ENCODE results near the gene SH3BP5L. TPM values are rescaled to one million over a fixed set of nuclear protein-coding genes. Genes with fewer than 3 reads are reported as not detected.

The SH3BP5L gene
- total and polyA plus RNA-seq, 2 of the 13 experiments (the other 11 are each of a cell fraction or from before 2014, with no cell fraction given): 10.3 to 14.9 TPM

DNA sequence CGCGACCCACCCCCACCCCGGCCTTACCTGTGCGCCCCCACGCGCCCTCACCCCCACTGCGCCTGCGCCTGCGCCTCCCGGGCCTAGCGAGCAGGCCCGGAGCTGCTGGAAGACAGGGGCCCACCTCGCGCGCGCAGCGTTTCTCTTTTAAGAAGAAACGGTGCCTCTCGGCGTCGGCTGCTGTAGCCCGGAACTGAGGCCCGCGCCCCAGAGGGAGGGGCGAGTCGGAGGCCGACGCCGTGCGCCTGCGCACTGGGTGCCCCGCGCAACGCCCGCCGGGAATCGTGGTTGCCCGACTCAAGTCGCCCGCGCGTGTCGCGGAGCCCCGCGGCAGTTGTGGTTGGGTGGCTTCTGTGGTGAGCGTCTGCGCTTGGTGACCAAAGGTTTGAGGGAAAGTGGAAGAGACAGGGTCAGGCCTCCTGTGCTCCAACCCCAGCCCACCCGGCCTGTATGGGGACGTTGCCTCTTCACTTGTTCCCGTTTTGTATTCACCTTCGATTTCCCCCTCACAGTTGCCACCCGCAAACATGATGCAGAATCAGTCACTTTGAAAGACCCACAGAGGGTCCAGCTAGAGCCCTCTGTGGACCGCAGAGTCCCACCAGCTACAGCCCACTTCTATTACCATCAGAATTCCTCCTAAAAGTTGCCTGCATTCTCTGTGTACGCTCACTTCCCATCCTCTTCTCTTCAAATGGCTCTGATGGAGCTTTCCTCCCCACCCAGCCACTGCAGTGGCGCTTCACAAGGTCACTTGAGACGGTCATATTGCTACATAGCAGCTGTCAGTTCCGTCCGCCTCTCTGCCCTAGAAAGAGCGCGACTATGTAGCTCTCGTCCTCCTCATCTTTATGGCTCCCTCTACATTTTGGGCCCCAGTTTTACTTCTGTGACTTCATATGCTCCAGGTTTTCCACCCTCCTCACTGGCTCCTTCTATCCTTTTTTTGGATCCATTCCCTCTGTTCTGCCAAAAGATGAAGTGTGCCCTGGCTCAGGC, 33.5 kb upstream of the SH3BP5L start, which contains the start of gene ZNF692 (continued):
- TF ChIP-seq, protein P1, sequence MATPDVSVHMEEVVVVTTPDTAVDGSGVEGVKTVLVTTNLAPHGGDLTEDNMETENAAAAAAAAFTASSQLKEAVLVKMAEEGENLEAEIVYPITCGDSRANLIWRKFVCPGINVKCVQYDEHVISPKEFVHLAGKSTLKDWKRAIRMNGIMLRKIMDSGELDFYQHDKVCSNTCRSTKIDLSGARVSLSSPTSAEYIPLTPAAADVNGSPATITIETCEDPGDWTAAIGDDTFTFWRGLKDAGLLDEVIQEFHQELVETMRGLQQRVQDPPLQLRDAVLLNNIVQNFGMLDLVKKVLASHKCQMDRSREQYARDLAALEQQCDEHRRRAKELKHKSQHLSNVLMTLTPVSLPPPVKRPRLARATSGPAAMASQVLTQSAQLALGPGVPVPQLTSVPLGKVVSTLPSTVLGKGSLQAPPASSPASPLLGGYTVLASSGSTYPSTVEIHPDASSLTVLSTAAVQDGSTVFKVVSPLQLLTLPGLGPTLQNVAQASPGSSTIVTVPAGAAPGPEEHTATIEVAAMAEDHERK (CRISPR knock-in tag; IDR thresholded peaks at IDR 0.05; ENCODE audit: low read depth): peak; percentile 46; the same call in 1 of the 2 replicates
- TF ChIP-seq, protein P2, sequence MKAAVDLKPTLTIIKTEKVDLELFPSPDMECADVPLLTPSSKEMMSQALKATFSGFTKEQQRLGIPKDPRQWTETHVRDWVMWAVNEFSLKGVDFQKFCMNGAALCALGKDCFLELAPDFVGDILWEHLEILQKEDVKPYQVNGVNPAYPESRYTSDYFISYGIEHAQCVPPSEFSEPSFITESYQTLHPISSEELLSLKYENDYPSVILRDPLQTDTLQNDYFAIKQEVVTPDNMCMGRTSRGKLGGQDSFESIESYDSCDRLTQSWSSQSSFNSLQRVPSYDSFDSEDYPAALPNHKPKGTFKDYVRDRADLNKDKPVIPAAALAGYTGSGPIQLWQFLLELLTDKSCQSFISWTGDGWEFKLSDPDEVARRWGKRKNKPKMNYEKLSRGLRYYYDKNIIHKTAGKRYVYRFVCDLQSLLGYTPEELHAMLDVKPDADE (CRISPR knock-in tag; IDR thresholded peaks at IDR 0.05): no peak
- no peak for TF ChIP-seq ZNF550 (CRISPR knock-in tag; IDR thresholded peaks at IDR 0.05; ENCODE audit: borderline replicate concordance)
- TF ChIP-seq, protein P3, sequence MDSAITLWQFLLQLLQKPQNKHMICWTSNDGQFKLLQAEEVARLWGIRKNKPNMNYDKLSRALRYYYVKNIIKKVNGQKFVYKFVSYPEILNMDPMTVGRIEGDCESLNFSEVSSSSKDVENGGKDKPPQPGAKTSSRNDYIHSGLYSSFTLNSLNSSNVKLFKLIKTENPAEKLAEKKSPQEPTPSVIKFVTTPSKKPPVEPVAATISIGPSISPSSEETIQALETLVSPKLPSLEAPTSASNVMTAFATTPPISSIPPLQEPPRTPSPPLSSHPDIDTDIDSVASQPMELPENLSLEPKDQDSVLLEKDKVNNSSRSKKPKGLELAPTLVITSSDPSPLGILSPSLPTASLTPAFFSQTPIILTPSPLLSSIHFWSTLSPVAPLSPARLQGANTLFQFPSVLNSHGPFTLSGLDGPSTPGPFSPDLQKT (CRISPR knock-in tag; IDR thresholded peaks at IDR 0.05; ENCODE audit: borderline replicate concordance): no peak
- peak; percentile 14; the same call in 1 of the 2 replicates for TF ChIP-seq POGZ (CRISPR knock-in tag; IDR thresholded peaks at IDR 0.05)
- TF ChIP-seq, protein P4, sequence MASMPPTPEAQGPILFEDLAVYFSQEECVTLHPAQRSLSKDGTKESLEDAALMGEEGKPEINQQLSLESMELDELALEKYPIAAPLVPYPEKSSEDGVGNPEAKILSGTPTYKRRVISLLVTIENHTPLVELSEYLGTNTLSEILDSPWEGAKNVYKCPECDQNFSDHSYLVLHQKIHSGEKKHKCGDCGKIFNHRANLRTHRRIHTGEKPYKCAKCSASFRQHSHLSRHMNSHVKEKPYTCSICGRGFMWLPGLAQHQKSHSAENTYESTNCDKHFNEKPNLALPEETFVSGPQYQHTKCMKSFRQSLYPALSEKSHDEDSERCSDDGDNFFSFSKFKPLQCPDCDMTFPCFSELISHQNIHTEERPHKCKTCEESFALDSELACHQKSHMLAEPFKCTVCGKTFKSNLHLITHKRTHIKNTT (CRISPR knock-in tag; IDR thresholded peaks at IDR 0.05): no peak
- TF ChIP-seq, protein P5, sequence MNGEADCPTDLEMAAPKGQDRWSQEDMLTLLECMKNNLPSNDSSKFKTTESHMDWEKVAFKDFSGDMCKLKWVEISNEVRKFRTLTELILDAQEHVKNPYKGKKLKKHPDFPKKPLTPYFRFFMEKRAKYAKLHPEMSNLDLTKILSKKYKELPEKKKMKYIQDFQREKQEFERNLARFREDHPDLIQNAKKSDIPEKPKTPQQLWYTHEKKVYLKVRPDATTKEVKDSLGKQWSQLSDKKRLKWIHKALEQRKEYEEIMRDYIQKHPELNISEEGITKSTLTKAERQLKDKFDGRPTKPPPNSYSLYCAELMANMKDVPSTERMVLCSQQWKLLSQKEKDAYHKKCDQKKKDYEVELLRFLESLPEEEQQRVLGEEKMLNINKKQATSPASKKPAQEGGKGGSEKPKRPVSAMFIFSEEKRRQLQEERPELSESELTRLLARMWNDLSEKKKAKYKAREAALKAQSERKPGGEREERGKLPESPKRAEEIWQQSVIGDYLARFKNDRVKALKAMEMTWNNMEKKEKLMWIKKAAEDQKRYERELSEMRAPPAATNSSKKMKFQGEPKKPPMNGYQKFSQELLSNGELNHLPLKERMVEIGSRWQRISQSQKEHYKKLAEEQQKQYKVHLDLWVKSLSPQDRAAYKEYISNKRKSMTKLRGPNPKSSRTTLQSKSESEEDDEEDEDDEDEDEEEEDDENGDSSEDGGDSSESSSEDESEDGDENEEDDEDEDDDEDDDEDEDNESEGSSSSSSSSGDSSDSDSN (CRISPR knock-in tag; IDR thresholded peaks at IDR 0.05): 0 out of 2 replicates have a peak, but pooled peaks have one; percentile 3
- TF ChIP-seq ELF3 (CRISPR knock-in tag; IDR thresholded peaks at IDR 0.05): peak; percentile 18; the same call in 1 of the 2 replicates
- TF ChIP-seq, protein P6, sequence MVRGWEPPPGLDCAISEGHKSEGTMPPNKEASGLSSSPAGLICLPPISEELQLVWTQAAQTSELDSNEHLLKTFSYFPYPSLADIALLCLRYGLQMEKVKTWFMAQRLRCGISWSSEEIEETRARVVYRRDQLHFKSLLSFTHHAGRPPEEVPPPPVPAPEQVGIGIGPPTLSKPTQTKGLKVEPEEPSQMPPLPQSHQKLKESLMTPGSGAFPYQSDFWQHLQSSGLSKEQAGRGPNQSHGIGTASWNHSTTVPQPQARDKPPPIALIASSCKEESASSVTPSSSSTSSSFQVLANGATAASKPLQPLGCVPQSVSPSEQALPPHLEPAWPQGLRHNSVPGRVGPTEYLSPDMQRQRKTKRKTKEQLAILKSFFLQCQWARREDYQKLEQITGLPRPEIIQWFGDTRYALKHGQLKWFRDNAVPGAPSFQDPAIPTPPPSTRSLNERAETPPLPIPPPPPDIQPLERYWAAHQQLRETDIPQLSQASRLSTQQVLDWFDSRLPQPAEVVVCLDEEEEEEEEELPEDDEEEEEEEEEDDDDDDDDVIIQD (CRISPR knock-in tag; IDR thresholded peaks at IDR 0.05; ENCODE audit: low read depth): no peak
- peak; percentile 71 for TF ChIP-seq TAF15 (IDR thresholded peaks at IDR 0.05; ENCODE audit: low read depth, low read length, poor library complexity, severe bottlenecking)
- TF ChIP-seq ZNF296 (CRISPR knock-in tag; conservative IDR thresholded peaks at IDR 0.05): no peak
- peak; percentile 58; the same call in 1 of the 2 replicates for TF ChIP-seq NFKBIZ (CRISPR knock-in tag; IDR thresholded peaks at IDR 0.05)
